GM19239 (cell line): ENCODE data around the gene MSI2.

Source experiments
- DNase-seq: peaks from one replicate; pipeline ENCODE4 v3.0.0; 2011; ENCODE audit warnings: low spot score; ENCODE audit not compliant: insufficient read length
- FAIRE-seq: peaks from 2 replicates; lab custom pipeline; 2011; peaks lifted over from hg19 to GRCh38; lab: Jason Lieb, UNC

The MSI2 gene

GRCh38 chr17:57652811-57653210 is 396.5 kb downstream of the MSI2 start:
- no peak for FAIRE-seq
- no peak for DNase-seq

- DNase-seq: no peak
- FAIRE-seq: no peak
Measured at GRCh38 chr17:57653279-57653678, 397.0 kb downstream of the MSI2 start.

DNA sequence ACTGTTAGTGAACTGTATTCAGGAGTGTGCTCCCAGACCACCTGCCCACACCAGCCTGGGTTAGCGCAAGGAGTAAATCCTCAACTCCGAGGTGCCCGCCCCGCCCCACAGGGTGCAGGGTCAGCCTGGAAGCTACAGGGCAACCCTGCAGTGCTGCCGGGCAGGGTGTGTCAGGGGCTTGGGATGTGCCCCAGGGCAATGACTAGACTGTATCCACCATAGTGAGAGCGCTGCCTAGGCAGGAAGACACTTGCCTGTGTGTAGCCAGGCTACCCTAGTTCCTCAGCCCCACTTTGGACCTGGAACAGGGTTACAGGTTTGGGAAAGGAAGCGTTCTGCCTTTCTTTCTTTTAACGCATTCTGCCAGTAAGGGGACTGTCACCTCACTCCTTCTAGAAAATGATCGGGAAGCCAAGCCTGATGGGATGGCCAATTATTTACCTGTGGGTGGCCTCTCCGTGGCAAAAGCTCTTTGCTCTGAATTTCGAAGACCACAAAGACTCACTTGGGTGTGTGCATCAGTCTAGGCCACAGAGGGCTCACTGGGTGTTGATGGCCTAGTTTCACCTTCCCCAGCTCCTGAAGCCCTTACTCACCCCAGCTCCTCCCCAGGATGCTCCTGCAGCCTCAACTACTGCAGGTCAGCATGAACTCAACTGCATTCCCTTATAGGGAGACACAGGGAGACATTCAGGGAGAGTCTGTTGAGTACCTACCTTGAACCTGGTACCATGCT is 397.9 kb downstream of the MSI2 start:
- no peak for DNase-seq
- no peak for FAIRE-seq

- FAIRE-seq: no peak
- no peak for DNase-seq
Measured at GRCh38 chr17:57655553-57655952, 399.2 kb downstream of the MSI2 start.

GRCh38 chr17:57657211-57657610 is 400.9 kb downstream of the MSI2 start:
- FAIRE-seq (no peak), DNase-seq (no peak)

DNA sequence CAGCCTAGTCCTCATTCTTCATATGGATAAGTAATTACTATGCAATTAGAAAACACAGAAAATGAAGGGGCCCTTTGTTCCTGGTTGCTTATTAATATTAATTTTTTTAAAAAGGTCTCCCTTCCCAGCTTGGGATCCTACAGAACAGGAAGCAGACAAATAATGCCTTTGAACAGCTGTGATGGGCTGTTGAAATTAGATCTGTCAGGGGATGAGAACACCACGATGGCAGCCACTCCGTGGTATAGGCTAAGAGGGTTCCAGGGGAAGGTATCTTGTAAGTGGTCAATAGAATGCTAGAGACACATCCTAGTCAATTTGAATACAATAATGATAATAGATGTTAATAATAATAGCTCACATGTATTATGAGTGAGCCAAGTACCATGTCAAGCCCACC is 405.7 kb downstream of the MSI2 start:
- FAIRE-seq (no peak), DNase-seq (no peak)

- no peak for DNase-seq
- no peak for FAIRE-seq
Measured at GRCh38 chr17:57662644-57663308, 406.5 kb downstream of the MSI2 start.

- FAIRE-seq: no peak
- no peak for DNase-seq
Measured at GRCh38 chr17:57663326-57664070, 407.2 kb downstream of the MSI2 start.

- FAIRE-seq (no peak), DNase-seq (no peak)
Measured at GRCh38 chr17:57665128-57665527, 408.8 kb downstream of the MSI2 start.

DNA sequence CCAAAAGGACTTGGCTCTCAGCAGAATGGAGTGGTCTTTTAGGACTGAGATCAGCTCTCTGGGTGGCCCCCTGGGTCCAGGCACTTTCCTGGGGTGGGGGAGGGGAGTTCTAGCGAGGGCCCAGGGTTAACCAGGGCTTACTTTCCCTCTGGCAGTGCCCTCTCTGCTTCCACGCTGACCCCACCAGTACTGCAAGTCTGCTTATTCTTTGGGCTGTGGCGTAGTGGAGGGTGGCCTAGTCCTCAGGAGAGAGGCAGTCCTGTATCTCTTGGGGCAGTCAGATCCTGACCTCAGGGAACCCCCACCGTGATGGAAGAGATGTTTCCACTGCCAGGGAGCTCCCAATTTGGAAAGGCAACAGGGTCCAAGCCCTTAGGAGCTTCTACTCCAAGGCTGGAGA is 409.4 kb downstream of the MSI2 start:
- FAIRE-seq: no peak
- DNase-seq: no peak

DNA sequence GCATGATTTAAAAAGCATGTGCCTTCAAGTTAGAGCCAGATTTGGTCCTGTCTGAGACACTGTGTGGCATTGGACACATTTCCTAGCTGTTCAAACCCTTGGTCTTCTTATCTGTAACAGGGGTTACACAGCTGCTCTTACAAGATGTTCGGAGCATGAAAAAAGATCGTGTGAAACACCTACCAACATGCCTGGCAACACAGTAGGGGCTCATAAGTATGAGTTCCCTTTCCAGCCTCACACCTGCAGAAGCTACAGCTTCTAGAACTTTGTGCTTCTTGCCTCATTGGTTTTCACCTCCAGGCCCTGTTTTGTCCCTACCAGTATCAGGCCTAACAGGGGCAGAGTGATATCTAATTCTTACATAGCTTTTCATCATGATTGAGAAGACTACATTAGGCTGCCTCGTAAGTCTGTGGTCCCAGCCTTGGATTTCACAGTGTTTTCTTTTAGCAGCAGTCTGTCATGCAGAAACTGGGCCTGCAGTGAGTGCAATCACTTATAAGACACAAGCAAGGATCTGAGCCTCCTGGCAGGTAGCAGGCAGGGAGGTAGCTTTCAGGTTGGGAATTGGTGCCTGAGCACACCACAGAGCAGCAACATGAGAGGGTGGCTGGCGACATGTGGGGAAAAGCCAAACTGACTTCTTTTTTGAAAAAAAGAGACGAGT is 410.0 kb downstream of the MSI2 start:
- no peak for DNase-seq

DNA sequence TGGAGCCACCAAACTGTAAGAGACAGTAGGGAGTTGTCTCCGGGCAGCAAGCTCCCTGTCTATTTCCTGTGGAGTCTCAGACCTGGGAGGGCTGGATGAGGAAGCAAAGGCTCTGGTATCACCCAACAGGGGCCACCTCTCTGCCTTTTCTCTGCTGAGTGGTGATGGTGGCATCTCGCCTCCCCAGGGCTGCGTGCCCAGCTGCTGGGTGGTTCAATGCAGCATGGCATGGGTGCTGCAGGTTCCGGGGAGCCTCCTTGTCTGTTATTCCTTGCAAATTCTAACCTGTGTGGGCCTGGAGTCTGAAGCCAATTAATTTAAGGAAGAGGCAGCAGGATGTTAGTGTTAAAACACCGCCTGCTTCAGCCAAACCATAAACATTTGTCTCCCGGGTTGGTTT is 410.6 kb downstream of the MSI2 start:
- FAIRE-seq: no peak
- DNase-seq: no peak

More for the DNA sequence above, 410.0 kb downstream of the MSI2 start:
- FAIRE-seq: no peak

DNA sequence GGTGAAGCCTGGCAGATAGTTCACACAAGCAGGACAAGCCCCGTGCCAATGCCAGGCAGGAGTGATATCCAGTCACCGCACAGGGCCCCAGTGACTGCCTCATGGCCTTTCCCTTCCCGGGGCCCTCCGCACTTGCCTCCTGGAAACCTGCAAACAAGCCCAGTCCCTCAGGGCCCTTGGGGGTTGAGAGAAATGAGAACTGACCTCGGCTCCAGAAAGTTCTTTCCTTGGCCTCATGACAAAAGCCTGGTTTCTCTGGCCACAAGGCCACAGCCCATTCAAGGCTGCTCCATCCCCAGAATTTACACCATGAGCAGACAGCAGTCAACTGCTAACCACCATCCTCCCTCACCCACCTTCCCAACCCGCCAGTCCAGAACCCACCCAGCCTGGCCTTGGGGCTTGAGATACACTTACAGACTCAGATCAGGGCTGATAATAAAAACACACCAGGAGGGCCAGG is 411.2 kb downstream of the MSI2 start:
- FAIRE-seq: no peak

DNA sequence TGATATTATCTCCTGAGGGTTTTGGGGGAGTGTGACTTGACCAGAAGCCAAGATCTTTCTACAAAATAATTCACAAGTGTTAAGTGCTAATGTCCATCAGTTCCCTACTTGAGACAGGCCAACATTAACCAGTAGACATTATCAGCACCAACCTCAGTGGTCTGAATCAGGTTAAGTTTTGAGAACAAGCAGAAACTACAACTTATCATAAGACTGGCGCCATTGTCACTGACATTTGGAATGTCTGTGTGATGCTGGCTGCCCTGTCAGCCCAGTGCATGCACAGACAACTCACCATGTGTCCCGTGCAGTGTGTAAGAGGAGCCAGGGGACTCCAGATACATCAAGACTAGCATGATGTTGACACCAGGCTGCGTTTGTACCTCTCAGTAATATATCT is 412.0 kb downstream of the MSI2 start:
- FAIRE-seq: no peak

More for the DNA sequence above, 411.2 kb downstream of the MSI2 start:
- no peak for DNase-seq

DNA sequence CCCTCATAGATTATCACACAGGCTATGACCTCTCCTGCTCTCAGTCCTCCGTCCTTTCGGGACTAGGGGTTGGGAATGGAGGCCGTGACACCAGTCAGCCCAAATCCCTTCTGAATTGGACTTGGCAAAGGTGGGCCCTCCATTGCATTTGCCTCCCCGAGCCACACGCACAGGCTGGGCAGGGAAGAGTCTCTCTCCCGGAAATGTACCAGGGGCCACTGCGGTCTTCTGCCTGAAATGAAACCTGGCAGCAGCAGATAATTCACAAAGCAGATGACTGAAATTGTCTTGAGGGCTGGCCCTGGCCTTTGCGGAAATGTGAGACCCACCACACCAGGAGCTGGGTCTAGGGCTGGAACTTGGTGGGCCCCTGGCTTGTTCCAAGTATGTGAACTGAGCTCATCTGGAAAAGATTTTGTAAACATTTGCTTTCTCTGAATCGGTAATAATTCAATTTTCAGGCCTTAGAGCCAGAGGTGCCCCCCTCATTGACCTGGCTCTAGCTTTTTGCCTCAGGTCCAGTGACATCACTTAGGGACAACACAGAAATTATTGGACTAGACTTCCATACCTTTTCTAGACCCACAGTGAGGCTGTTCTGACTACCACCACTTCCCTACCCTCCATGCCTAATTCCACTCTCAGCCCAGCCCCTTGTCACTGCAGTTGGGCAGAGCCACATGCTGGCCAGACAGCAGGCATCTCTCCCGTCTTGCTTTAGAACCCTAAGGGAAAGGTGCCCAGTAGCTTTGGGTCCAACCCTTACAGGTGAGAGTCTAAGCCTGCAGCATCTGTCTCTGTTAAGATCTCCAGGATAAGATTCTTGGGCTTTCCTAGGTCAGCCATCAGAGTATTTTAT is 413.6 kb downstream of the MSI2 start:
- DNase-seq: no peak

More for the DNA sequence above, 412.0 kb downstream of the MSI2 start:
- DNase-seq: no peak

GRCh38 chr17:57670769-57671569 is 414.6 kb downstream of the MSI2 start:
- no peak for FAIRE-seq
- no peak for DNase-seq

More for the DNA sequence above, 413.6 kb downstream of the MSI2 start:
- no peak for FAIRE-seq

- FAIRE-seq: peak; percentile 72
- DNase-seq: peak; percentile 93
Measured at GRCh38 chr17:57671667-57672632, 415.6 kb downstream of the MSI2 start.

DNA sequence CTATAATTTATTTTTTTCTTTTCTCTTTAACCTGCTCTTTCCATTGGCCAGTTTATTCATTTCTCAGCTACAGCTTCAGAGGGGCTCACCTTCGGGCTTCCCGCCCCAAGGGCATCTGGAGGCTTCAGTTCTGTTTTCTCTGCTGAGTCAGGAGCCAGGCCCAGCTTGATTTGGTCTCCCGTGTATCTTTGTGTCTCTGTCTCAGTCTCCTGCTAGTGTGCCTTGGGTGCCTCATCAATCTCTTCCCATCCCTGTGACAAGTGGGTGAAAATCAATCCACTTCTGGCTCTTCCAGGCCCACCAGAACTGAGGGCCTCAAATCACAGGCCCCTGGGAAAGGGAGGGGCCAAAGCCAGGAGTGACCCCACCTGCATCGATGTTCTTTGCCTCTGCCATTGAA is 416.6 kb downstream of the MSI2 start:
- no peak for DNase-seq
- FAIRE-seq: no peak
